Mesenchymal stem cell (in vitro differentiated cells and primary cell): ENCODE data around the gene KCTD6.

Source experiments
- DNase-seq: peaks from one replicate; pipeline ENCODE4 v3.0.0-alpha.2; 2013
- H2AFZ ChIP-seq: one replicate; pipeline ENCODE4 v1.6.1; 2013; ENCODE audit warnings: low read depth, mild to moderate bottlenecking, control low read depth, inconsistent platforms, low read length, moderate library complexity
- H2AK5ac ChIP-seq: 2 replicates; pipeline ENCODE4 v1.6.1; 2013; ENCODE audit warnings: low read length, moderate library complexity, mild to moderate bottlenecking, inconsistent platforms; ENCODE audit not compliant: severe bottlenecking
- H2BK120ac ChIP-seq: one replicate; pipeline ENCODE4 v1.6.1; 2013; ENCODE audit warnings: low read depth, mild to moderate bottlenecking, inconsistent platforms, low read length, moderate library complexity
- H2BK12ac ChIP-seq, 2 experiments: one replicate each; pipeline ENCODE4 v1.6.1; 2013; ENCODE audit warnings: inconsistent platforms in 2 of 2, low read length in 2 of 2, mild to moderate bottlenecking in 2 of 2, moderate library complexity in 2 of 2, control low read depth in 1 of 2
- H2BK15ac ChIP-seq: one replicate; pipeline ENCODE4 v1.6.1; 2013; ENCODE audit warnings: mild to moderate bottlenecking, low read depth, inconsistent platforms; ENCODE audit not compliant: poor library complexity, severe bottlenecking
- H2BK5ac ChIP-seq: 2 replicates; pipeline ENCODE4 v1.6.1; 2013; ENCODE audit warnings: low read depth, mild to moderate bottlenecking, low read length, control low read depth, inconsistent platforms; ENCODE audit not compliant: poor library complexity, severe bottlenecking
- H3K14ac ChIP-seq, 2 experiments: one replicate each; pipeline ENCODE4 v1.6.1; 2013; ENCODE audit warnings: inconsistent platforms in 2 of 2, low read length in 2 of 2, control low read depth in 1 of 2, mild to moderate bottlenecking in 1 of 2, moderate library complexity in 1 of 2
- H3K18ac ChIP-seq, 2 experiments: one replicate each; pipeline ENCODE4 v1.6.1; 2013; ENCODE audit warnings: inconsistent platforms in 2 of 2, low read length in 2 of 2, control low read depth in 1 of 2, low read depth in 1 of 2, mild to moderate bottlenecking in 1 of 2
- H3K23ac ChIP-seq, 2 experiments: one replicate each; pipeline ENCODE4 v1.6.1; 2013; ENCODE audit warnings: inconsistent platforms in 2 of 2, low read length in 2 of 2, mild to moderate bottlenecking in 2 of 2, moderate library complexity in 2 of 2, control low read depth in 1 of 2
- H3K27ac ChIP-seq: 2 replicates; pipeline ENCODE4 v1.5.1; 2013; ENCODE audit warnings: mild to moderate bottlenecking, moderate library complexity, low read length, control low read depth, inconsistent platforms; ENCODE audit not compliant: poor library complexity, severe bottlenecking
- H3K27me3 ChIP-seq, 2 experiments: 2 replicates each; pipeline versions ENCODE4 v1.6.1 to v1.7.0; 2013; ENCODE audit warnings: low read length in 2 of 2, mild to moderate bottlenecking in 2 of 2, moderate library complexity in 2 of 2, control low read depth in 1 of 2, inconsistent platforms in 1 of 2; ENCODE audit not compliant: control insufficient read depth in 1 of 2, insufficient read depth in 1 of 2
- H3K36me3 ChIP-seq, 2 experiments: 2 replicates each; pipeline versions ENCODE4 v1.6.1 to v1.7.0; 2013; ENCODE audit warnings: low read length in 2 of 2, control low read depth in 1 of 2, inconsistent platforms in 1 of 2, low read depth in 1 of 2, mild to moderate bottlenecking in 1 of 2; ENCODE audit not compliant: insufficient read depth in 2 of 2, control insufficient read depth in 1 of 2
- H3K4ac ChIP-seq, 2 experiments: one replicate each; pipeline ENCODE4 v1.6.1; 2013; ENCODE audit warnings: inconsistent platforms in 2 of 2, low read length in 2 of 2, mild to moderate bottlenecking in 2 of 2, moderate library complexity in 2 of 2, control low read depth in 1 of 2, low read depth in 1 of 2
- H3K4me1 ChIP-seq: 2 replicates; pipeline ENCODE4 v1.6.1; 2013; ENCODE audit warnings: low read depth, low read length, control low read depth; ENCODE audit not compliant: control insufficient read depth, insufficient read depth
- H3K4me2 ChIP-seq: 2 replicates; pipeline ENCODE4 v1.6.1; 2013; ENCODE audit warnings: low read length, mild to moderate bottlenecking, inconsistent platforms; ENCODE audit not compliant: poor library complexity, severe bottlenecking
- H3K4me3 ChIP-seq, 2 experiments: 2 replicates each; pipeline versions ENCODE4 v1.5.1 to v1.7.0; 2013; ENCODE audit warnings: low read length in 2 of 2, mild to moderate bottlenecking in 2 of 2, control low read depth in 1 of 2, low read depth in 1 of 2; ENCODE audit not compliant: insufficient read depth in 1 of 2
- H3K79me1 ChIP-seq: replicated peaks from 2 replicates; pipeline ENCODE4 v1.6.1; 2013; ENCODE audit warnings: mild to moderate bottlenecking, control low read depth, low read length, inconsistent platforms; ENCODE audit not compliant: poor library complexity, severe bottlenecking
- H3K9ac ChIP-seq: 2 replicates; pipeline ENCODE4 v1.7.0; 2013; ENCODE audit warnings: mild to moderate bottlenecking, low read length, moderate library complexity
- H3K9me3 ChIP-seq: 2 replicates; pipeline ENCODE4 v1.7.0; 2013; ENCODE audit warnings: mild to moderate bottlenecking, low read length; ENCODE audit not compliant: control insufficient read depth
- H4K8ac ChIP-seq: one replicate; pipeline ENCODE4 v1.6.1; 2013; ENCODE audit warnings: inconsistent platforms, mild to moderate bottlenecking, low read length, moderate library complexity
- H4K91ac ChIP-seq: one replicate; pipeline ENCODE4 v1.6.1; 2013; ENCODE audit warnings: mild to moderate bottlenecking, low read length, inconsistent platforms
- WGBS: methylation state at CpG from one replicate; pipeline ENCODE4 v1.1.7; 2013; ENCODE audit warnings: mixed read lengths; 5-methylcytosine and 5-hydroxymethylcytosine counted together

Gene KCTD6

DNA sequence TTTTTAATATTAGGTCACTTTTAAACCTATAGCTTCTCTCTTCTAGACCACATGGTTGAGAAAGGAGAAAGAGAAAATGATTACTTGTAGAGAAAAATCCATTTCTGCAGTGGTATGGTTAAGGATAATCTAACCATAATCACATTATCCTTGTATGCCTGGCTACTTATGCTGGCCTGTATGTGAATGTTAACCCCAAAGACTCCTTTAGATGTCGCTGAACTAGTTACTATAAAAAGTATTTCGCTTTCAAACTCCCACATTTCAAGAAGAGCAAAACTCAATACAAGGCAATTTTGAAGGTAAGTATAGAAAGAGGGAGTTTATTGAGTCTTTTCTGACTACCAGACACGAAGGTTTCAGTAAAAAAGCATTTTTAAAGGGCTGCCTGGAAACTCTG lies 2.2 kb downstream of the KCTD6 start:
- Histone ChIP-seq H2AFZ (no peak overlapping the region), H2BK15ac (no peak overlapping the region), H3K23ac (no peak overlapping the region), H3K9ac (peak overlapping the region; percentile 20), H3K14ac (no peak overlapping the region), H3K79me1 (peaks cover 15% of the 10 kb centered on the region), H3K4me3 (peak overlapping the region in 1 of 2 experiments; percentile 89), H3K9me3 (no peaks in the 10 kb centered on the region), H4K91ac (no peak overlapping the region), H3K27me3 (peaks cover 0 to 2% of the 10 kb centered on the region in 2 experiments), H2BK5ac (no peak overlapping the region), H3K4ac (no peak overlapping the region), H4K8ac (no peak overlapping the region), H3K4me2 (no peak overlapping the region), H2BK120ac (no peak overlapping the region), H3K27ac (no peak overlapping the region), H2BK12ac (no peak overlapping the region), H3K18ac (no peak overlapping the region), H3K36me3 (no peaks in the 10 kb centered on the region), H2AK5ac (no peak overlapping the region), H3K4me1 (peaks cover 6% of the 10 kb centered on the region)
- DNase-seq, result no peak
- 52% methylated on average over 1 of the region's 3 CpGs for WGBS

DNA sequence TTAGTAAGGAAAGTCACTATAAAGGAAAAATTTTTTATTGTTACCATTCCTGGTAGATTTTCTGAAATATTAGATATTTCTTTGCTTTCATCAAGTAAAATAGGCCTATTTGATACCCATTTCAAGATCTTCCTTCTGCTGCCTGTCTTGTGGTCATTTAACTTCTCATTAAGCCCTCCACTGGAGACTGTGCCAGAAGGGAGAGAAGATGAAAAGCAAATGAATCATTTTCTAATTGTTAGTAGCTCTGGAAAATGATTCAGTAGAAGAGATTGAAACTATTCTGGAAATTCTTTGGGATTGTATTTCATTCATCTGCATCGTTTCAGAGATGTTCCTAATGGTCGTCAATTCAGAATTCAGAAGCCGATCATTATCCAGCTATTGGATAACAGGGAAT lies 3.2 kb downstream of the KCTD6 start:
- Histone ChIP-seq H3K4me1 (peaks cover 6% of the 10 kb centered on the region), H4K8ac (no peak overlapping the region)

DNA sequence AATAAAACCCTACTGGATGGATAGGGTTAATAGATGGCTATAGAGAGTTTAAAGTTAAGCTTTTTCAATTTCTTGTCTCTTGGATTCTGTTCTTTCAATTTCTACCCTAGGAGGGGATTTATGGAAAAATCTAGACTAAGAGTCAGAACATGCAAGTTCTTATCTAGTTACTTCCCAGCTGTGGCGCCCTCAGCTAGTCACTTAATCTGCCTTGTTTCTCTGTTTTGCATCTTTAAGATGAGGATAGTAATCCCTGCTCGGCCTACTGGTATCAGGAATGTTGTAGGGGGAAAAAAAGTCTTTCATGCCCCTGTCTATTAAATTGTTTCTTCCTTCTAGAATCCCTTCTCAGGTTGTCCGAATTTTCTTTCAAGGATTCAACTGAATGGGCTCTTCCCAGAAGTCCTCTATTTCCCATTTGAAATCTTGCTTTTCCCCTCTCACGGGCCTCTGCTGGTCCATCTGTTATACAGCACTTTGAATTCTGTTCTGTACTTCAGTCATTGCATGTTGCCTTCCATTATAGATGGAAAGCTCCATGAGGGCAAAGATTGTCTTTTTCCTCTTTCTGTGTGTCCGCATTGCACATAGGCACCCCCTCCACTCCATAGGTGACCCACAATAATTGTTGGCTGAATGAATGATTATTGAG lies 4.4 kb downstream of the KCTD6 start:
- Histone ChIP-seq H3K9ac (peak overlapping the region; percentile 20), H2BK12ac (no peak overlapping the region), H4K8ac (no peak overlapping the region), H3K4ac (no peak overlapping the region), H3K4me2 (no peak overlapping the region), H3K27ac (no peak overlapping the region), H3K79me1 (peaks cover 22% of the 10 kb centered on the region), H2AK5ac (no peak overlapping the region), H2BK120ac (no peak overlapping the region), H3K4me3 (no peak overlapping the region), H2BK5ac (no peak overlapping the region), H2AFZ (no peak overlapping the region), H3K23ac (no peak overlapping the region), H3K14ac (no peak overlapping the region), H4K91ac (no peak overlapping the region), H3K4me1 (peaks cover 6% of the 10 kb centered on the region), H3K18ac (no peak overlapping the region), H2BK15ac (no peak overlapping the region), H3K27me3 (no peaks in the 10 kb centered on the region), H3K36me3 (peaks cover 0 to 9% of the 10 kb centered on the region in 2 experiments), H3K9me3 (no peaks in the 10 kb centered on the region)
- WGBS, result 77% methylated on average over 4 of the region's 5 CpGs
- DNase-seq, result no peak

More for the DNA sequence above, 3.2 kb downstream of the KCTD6 start:
- H3K9ac ChIP-seq, result peak overlapping the region; percentile 20
- no peak overlapping the region for H2AFZ ChIP-seq
- no peak overlapping the region for H2BK15ac ChIP-seq
- peaks cover 17% of the 10 kb centered on the region for H3K79me1 ChIP-seq
- H3K4me2 ChIP-seq, result no peak overlapping the region
- no peak for DNase-seq
- H3K23ac ChIP-seq, result no peak overlapping the region
- no peaks in the 10 kb centered on the region for H3K9me3 ChIP-seq
- no peak overlapping the region for H3K14ac ChIP-seq
- no peak overlapping the region for H3K4ac ChIP-seq
- no peak overlapping the region for H3K27ac ChIP-seq
- H2BK5ac ChIP-seq, result no peak overlapping the region
- no peak overlapping the region for H2AK5ac ChIP-seq
- peaks cover 0 to 3% of the 10 kb centered on the region in 2 experiments for H3K36me3 ChIP-seq
- no peaks in the 10 kb centered on the region for H3K27me3 ChIP-seq
- H2BK12ac ChIP-seq, result no peak overlapping the region
- 97% methylated on average over 3 of the region's 3 CpGs for WGBS
- H3K18ac ChIP-seq, result no peak overlapping the region
- H2BK120ac ChIP-seq, result no peak overlapping the region
- H4K91ac ChIP-seq, result no peak overlapping the region
- H3K4me3 ChIP-seq, result peak overlapping the region in 1 of 2 experiments; percentile 4

DNA sequence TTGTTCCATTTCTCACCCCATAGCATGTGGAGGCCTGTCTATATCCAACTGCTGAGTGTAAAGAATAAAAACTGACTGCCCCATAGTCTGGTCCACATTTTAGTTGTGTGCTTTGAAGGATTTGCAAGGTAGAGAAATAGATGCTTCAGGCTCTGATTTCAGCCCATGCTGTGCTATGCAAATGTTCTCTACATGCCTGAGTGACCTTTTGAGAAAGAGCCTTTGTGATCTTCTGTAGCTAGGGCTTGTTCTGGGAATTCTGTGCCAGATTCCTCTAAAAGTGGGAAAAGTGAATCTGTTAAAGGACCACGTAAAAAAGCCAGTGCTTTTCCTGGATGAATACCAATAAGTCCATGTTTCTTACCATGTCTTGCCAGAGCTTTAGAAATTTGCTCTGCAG lies 5.2 kb downstream of the KCTD6 start:
- Histone ChIP-seq H3K4ac (no peak overlapping the region), H3K4me1 (peaks cover 3% of the 10 kb centered on the region), H2BK15ac (no peak overlapping the region), H3K36me3 (peaks cover 0 to 16% of the 10 kb centered on the region in 2 experiments), H3K9ac (peak overlapping the region; percentile 29), H3K18ac (no peak overlapping the region), H3K27ac (no peak overlapping the region), H3K27me3 (no peaks in the 10 kb centered on the region), H3K14ac (no peak overlapping the region), H3K4me3 (no peak overlapping the region), H3K79me1 (peaks cover 23% of the 10 kb centered on the region), H2AFZ (no peak overlapping the region), H4K91ac (no peak overlapping the region), H4K8ac (no peak overlapping the region), H3K9me3 (no peaks in the 10 kb centered on the region), H2BK12ac (no peak overlapping the region), H2BK5ac (no peak overlapping the region), H2AK5ac (no peak overlapping the region), H3K23ac (no peak overlapping the region), H3K4me2 (no peak overlapping the region), H2BK120ac (no peak overlapping the region)
- DNase-seq, result no peak
- 29% methylated on average over 1 of the region's 1 CpG for WGBS
